GM19239 (cell line): ENCODE results near the gene OR7G3.
A peak's percentile ranks its signal among the peaks of the same experiment; 100 is the strongest.

Experiments
- DNase-seq: peaks from one replicate; pipeline ENCODE4 v3.0.0; 2011; ENCODE audit warnings: low spot score; ENCODE audit not compliant: insufficient read length
- FAIRE-seq: peaks from 2 replicates; lab custom pipeline; 2011; peaks lifted over from hg19 to GRCh38; lab: Jason Lieb, UNC

The OR7G3 gene

GRCh38 chr19:9126900-9127405, at the start of gene OR7G3:
OR7G3 (minus strand) TSS chr19:9126950; CDS start chr19:9126950, 0 bp downstream.
- DNase-seq (no peak), FAIRE-seq (no peak)

- FAIRE-seq (no peak), DNase-seq (no peak)
These were observed 48.6 kb upstream of the OR7G3 start for GRCh38 chr19:9175326-9175725.

- DNase-seq (no peak), FAIRE-seq (no peak)
These were observed 44.7 kb upstream of the OR7G3 start for GRCh38 chr19:9171393-9171991.

- no peak for DNase-seq
- FAIRE-seq, result no peak
These were observed 40.1 kb upstream of the OR7G3 start for GRCh38 chr19:9166846-9167245.

- FAIRE-seq, result no peak
- no peak for DNase-seq
These were observed 38.5 kb upstream of the OR7G3 start for GRCh38 chr19:9165261-9165660.

GRCh38 chr19:9161427-9161826, 34.7 kb upstream of the OR7G3 start:
- DNase-seq (no peak), FAIRE-seq (no peak)

GRCh38 chr19:9159891-9160290, 33.1 kb upstream of the OR7G3 start:
- no peak for FAIRE-seq
- DNase-seq, result no peak

GRCh38 chr19:9156304-9156703, 29.6 kb upstream of the OR7G3 start:
- no peak for FAIRE-seq

GRCh38 chr19:9155591-9155990, 28.8 kb upstream of the OR7G3 start:
- DNase-seq, result no peak
- no peak for FAIRE-seq

More at GRCh38 chr19:9156304-9156703, 29.6 kb upstream of the OR7G3 start:
- DNase-seq, result no peak

- no peak for FAIRE-seq
- no peak for DNase-seq
These were observed 24.6 kb upstream of the OR7G3 start for GRCh38 chr19:9151367-9151766.

- DNase-seq (no peak), FAIRE-seq (no peak)
These were observed 23.9 kb upstream of the OR7G3 start for GRCh38 chr19:9150650-9151049.

GRCh38 chr19:9149997-9150396, 23.2 kb upstream of the OR7G3 start:
- DNase-seq (no peak), FAIRE-seq (no peak)

GRCh38 chr19:9148697-9149096, 21.9 kb upstream of the OR7G3 start:
- no peak for FAIRE-seq
- DNase-seq, result no peak

GRCh38 chr19:9146882-9147281, 20.1 kb upstream of the OR7G3 start:
- FAIRE-seq (no peak), DNase-seq (no peak)

- no peak for FAIRE-seq
- DNase-seq, result no peak
These were observed 18.2 kb upstream of the OR7G3 start for GRCh38 chr19:9144920-9145319.

GRCh38 chr19:9140159-9140874, 13.6 kb upstream of the OR7G3 start, which contains the start of gene ZNF317:
ZNF317 (plus strand) TSS chr19:9140397; CDS start chr19:9156017, 15,620 bp downstream.
- DNase-seq (peak; percentile 76), FAIRE-seq (peak; percentile 97)

- FAIRE-seq (no peak), DNase-seq (no peak)
These were observed 12.9 kb upstream of the OR7G3 start for GRCh38 chr19:9139609-9140158.

GRCh38 chr19:9132422-9132821, 5.7 kb upstream of the OR7G3 start:
- no peak for FAIRE-seq
- no peak for DNase-seq

GRCh38 chr19:9130965-9131364, 4.2 kb upstream of the OR7G3 start:
- no peak for DNase-seq
- no peak for FAIRE-seq

GRCh38 chr19:9128171-9128570, 1.4 kb upstream of the OR7G3 start:
- FAIRE-seq (no peak), DNase-seq (no peak)

GRCh38 chr19:9116547-9116946, 10.2 kb downstream of the OR7G3 start:
- FAIRE-seq (no peak), DNase-seq (no peak)
